GM04504 (cell line): Measurements from ENCODE around the gene AGXT.

Source experiments
- DNase-seq: peaks from one replicate; pipeline ENCODE4 v3.0.0-alpha.2; 2012; ENCODE audit warnings: low read depth

AGXT gene

DNA sequence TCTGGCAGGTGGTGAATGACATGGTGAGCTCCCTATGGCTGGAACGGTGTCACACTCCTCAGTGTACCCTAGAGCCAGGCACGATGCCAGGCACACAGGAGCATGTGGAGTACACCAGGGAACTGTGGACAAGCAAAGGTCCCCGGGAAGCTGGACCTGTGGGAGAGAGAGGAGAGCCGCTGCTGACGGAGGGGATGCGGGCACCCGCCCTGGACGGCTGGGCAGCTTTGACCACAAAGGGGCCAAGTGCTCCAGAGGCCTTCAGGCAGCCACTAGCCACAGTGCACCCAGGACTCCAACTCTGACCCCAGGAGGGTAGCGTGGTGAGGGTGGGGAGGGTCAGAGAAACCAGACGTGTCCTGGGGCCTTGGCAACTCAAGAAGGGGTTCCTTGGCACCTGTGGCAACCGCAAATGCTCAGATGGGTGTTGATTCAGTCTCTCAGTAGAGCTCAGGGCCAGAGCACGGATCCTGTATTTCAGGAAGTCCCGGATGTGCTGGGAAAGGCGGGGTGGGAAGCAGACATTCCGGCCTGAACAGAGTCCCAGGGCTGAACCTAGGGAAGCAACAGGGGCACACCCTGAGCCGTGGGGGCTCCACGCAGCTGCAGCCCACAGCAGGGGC, 29.6 kb downstream of the AGXT start:
- no peak for DNase-seq

DNA sequence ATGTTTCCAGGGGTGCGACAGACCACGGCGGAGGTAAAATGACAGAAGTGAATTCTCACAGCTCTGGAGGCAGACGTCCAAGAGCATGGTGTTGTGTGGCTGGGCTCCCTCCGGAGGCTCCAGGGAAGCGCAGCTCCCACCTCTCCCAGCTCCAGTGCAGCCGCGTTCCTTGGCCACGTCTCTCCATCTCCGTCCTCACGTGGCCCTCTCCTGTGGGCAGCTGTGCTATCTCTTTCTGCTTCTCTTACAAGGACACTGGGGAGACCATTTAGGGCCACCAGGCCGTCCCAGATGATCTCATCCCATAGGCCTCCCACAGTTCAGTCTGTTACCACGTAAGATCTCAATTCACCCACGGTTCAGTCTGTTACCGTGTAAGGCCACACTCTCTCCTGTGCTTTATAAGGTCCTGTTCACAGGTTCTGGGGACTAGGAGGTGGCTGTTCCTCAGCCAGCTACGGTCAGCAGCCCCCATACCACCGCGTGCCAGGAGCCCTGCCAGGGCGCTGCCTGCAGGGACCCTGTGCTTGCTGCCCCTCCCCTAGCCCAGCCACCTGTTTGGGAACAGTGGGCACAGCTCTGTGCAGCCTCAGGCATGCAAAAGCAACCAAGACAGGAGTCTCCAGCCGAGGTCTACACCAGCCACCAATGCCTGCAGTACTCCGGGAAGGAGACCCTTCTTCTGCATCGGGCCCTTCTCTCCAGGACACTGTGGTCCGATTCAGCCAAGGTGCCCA, 30.3 kb downstream of the AGXT start:
- DNase-seq, result no peak

DNA sequence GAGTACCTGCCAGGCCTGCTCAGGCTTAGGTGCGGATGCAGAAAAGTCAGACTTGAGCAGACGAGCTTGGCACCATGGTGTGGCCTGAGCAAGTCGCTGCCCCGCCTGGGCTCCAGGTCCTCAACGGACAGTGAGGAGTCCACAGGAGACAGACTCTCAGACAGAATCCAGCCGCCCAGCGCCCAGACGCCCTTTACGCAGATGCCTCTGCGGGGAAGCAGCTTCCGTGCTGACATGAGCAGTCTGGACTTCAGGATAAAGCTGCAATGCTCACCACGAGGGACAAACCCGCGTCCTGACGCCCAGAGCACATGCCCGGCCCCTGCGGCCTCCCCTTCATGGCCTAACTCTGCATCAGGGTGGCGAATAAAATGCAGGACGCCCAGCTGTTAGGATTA, 30.8 kb downstream of the AGXT start:
- no peak for DNase-seq

DNA sequence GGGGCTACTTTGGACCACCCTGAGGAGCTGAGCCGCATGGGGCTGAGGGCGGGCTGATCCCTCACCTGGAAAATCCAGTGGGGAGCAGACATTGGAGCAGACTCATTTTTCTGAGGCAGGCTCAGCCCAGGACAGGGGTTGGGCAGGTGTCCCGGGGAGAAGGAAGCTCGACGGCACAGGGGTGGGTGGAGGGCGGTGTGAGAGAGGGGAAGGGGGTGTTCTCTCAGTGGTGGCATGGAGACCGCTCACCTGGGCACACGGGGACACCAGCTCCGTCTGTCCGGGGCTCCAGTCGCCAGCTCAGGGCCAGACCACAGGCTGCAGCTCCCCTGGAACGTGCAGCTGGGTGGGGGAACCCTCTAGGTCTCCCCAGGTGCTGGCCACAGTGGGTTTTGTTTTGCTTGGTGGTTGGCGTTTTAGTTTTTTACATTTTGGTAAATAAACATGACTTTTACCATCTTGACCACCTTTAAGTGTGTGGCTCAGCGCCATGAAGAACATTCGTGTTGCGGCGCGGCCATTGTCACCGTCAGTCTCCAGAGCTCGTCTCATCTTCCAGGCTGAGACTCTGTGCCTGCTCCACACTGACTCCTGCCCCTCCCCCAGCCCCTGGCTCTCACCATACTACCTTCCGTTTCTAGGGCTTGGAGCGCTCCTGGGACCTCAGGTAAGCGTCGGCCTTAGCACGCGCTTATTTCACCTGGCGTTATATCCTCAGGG, 31.7 kb downstream of the AGXT start:
- no peak for DNase-seq

DNA sequence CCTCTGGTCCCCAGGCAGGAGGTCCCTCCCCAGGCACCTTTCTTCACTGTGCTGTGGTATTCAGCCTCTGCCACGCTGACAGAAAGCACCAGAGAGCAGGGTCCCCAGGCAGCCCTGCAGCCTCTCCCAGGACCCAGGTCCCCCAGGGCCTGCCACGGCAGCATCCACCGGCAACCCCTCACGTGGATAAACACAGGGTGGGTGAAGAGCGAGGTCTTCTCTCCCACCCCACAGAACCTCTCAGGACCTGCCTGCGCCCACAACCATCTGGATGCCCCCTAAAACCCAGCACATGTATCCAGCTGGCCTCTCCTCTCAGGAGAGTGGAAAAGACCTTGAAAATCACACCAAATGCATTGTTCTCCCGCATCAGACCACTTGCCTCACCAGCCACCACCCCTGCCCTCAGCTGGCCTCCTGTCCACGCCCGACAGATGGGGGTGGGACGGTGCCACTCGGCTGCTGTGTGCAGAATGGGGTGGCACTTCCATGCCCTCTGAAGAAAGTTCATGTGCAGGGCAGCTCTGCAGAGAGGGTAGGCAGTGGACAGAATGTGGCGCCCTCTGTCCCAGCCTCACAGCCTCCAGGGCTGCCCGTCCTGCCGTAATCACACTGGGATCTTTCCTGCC, 33.5 kb downstream of the AGXT start:
- no peak for DNase-seq

DNA sequence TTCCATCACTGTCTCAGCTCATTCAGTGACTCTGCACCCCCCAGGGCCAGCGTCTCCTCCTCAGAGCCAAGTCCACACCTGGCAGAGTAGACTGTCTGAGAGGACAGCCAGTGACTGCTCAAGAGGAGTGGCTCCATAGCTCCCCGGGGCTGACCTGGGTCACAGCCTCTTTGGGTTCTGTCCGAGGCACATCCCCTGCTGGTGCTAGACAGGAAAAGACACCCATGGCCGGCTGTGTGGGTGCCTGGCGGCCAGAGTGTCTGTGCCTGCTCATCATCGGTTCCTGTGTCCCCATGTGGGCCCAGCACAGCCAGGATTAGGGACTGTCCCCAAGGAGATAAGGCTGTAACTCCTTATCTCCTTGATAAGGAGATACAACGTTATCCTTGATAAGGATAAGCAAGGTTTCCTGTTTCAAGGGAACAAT, 34.0 kb downstream of the AGXT start:
- no peak for DNase-seq

DNA sequence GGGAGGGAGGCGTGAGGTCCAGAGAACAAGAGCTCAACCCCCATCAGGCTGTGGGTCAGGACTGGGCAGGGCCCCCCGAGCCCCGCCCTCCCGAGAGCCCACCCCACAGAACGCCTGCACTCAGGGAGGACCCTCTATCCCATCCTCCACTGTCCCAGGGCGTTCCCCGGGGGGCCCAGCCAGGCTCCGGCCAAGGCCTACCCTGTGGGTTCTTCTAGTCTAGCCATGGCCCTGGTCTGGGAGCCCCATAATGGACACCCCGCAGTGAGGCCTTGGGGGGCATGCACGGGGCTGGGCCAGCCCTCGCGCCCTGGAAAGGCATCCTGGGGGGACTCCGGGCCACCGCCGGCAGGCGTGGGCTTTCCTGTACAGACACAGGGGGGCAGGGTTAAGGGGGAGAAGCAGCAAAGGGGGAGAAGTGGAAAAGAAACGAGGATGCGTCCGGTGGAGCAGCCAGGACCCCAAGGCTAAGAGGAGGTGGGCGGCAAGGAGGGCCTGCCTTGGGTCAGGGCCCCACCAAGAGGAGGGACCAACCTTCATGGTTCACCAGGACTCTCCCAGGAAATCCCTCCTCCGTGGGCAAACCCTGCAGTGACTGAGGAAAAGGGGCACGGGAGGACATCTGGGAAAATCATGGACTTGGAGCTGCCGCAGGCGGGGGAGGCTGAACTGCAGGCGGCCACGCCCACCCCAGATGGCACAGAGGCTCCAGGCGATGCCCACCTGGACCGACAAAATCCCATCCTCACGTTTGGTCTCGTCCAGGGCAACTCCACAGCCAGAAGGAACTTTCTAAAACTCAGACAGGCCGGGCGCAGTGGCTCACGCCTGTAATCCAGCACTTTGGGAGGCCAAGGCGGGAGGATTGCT, 34.8 kb downstream of the AGXT start:
- no peak for DNase-seq

DNA sequence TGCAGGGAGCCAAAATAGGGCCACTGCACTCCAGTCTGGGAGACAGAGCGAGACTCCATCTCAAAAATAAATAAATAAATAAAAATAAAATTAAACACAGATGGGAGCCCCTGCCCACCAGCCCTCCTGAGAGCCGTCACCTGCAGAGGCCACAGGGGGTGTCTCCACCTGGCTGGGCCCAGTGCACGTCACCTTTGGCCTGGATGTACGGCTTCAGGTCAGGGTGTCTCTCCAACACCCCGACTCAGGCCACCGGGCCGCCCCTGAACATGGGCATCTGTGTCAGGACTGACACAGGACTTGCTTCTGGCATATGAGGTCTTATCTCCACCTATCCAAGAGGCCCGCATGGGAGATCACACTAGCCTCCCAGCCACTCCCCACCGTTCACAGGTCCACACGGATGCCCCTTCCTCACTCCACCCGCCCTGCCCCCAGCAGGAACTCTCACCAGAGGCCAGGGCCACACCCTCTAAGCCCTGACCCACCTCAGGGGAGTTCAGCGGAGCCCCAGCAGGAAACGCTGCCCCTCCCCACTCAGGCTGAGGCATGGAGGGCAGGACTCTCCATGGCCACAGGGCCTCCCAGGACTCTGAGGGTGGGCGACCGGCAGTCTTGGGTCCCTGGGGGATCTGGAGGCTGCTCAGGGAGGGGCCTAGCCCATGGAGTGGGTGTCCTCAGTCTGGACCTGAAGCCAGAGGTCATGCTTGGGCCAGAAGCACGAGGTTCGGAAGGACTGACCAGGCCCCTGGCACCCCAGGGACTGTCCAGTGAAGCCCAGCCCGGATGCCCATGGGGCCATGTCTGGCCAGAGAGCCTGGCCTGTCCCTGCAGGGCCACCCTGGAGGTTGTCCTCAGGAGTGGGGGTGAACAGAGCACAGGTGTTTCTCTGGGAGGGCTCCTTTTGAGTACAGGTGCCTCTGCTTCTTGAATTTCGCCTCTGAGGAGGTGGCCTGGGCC, 35.9 kb downstream of the AGXT start:
- no peak for DNase-seq

DNA sequence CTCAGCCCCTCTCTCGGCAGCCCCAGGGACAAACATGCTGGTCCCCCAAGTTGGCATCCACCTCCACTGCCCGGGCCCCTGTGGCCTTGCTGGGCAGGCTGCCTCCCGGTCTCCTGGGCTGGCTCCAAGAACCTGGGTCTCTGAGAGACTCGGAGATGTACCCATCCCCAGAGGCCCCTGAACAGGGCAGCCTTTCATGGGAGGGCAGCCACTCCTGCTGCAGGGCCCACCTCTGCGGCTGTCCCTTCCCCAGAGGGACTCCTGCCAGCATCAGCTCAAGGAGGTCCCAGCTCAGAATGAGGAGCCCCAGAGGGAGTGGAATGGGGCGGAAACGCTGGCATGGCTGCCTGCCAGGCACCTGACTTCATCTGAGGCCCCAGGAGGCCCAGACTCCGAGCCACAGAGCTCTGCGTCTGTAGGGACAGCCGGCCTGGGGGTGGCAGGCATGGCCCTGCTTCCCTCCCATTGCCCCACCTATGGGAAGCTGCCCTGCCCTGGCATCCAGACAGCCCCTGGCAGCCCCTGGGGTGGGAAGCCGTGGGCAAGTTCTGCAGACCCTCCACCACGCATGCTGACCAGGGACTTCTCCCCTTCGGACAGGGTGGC, 36.7 kb downstream of the AGXT start:
- DNase-seq, result no peak

DNA sequence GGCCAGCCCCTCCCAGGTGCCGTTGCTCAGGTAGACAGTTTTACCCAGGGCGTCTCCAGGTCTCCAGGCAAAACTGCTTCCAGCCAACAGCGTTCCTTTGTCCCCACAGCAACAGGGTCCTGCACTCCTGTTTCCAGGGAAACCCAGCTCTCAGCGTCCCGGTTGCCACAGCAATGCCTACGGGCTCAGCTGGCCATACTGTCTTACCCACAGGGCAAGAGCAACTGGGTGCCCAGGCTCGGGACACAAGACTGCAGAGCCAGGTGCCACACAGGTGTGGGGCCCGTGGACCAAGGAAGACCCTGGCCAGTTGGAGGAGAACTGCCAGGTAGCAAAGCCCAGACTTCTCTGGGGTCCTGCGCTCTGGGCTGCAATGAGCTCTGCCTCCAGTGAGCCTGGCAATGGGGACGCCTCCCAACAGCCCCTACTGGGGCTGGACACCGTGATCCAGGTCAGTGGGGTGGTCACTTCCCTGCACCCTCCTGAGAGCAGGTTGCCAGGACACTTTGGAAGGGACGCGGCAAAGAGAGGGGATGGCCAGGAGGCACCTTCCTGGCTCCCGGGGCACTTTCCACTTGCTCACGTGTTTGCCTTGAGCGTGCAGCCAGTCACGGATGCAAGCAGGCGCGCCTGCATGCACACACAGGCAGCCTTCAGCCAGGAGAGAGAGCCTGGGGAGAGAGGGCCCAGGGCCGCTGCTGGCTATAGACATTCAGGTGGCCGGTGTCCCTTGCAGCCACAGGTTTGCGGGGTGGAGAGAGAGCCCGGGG, 37.7 kb downstream of the AGXT start, which contains the start of gene CROCC2:
Gene CROCC2 (plus strand): TSS at position 196 of the 770 bp plus-strand sequence. CDS start 178 bp downstream, at position 374.
- no peak for DNase-seq

DNA sequence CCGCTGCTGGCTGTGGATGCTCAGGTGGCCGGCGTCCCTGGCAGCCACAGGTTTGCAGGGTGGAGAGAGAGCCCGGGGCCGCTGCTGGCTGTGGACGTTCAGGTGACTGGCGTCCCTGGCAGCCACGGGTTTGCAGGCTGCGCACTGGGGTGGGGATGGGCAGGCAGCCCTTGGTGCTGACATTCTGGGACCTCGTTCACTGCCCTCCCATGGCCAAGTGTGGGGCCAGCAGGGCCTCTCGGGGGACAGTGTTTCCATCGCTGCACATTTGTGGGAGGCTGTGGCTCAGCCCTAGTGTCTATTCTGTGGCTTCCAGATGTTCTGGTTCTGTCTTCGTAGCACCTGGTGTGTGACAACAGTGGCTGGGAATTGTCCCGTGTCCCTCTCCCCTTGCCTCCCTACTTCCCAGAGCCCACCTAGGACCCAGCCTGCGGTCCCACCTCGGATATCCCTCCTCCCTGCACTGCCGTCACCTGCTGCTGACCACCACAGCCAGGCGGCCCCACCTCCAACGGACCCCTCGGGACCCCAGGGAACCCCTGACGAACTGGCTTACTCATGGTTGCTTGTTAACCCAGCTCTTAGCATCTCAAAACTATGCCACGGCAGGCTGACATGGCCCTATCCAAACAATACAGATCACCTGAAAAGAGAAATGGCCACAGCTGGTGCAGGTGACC, 38.4 kb downstream of the AGXT start:
- DNase-seq, result no peak

DNA sequence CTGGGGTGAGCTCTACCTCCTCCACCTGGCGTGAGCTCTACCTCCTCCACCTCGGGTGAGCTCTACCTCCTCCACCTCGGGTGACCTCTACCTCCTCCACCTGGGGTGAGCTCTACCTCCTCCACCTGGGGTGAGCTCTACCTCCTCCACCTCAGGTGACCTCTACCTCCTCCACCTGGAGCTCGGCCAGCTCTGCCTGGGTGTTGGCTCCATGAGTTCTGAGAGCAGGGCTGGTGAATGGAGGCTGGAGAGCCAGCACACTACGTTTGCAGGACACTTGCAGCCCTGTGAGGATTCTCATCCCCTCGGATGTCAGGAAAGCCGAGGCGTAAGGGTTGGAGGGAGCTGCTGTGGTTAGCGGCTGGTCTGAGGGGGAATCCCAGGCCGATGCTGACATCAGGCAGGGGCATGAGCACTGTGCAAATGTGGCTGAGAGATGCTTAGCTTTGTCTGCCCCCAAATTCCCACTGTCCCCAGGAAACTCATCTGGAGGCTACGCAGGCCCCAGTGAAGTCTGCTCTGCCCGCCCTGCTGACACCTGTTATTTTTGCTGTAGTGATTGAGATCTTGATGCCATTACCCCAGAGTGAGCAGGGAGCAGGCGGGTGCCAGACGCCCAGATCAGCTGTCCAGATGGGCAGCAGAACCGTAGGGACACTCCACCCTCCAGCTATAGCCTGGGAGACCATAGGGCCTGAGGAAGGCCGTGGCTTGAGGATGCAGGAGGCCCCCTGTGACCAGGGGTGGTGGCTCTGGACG, 40.8 kb downstream of the AGXT start:
- no peak for DNase-seq

DNA sequence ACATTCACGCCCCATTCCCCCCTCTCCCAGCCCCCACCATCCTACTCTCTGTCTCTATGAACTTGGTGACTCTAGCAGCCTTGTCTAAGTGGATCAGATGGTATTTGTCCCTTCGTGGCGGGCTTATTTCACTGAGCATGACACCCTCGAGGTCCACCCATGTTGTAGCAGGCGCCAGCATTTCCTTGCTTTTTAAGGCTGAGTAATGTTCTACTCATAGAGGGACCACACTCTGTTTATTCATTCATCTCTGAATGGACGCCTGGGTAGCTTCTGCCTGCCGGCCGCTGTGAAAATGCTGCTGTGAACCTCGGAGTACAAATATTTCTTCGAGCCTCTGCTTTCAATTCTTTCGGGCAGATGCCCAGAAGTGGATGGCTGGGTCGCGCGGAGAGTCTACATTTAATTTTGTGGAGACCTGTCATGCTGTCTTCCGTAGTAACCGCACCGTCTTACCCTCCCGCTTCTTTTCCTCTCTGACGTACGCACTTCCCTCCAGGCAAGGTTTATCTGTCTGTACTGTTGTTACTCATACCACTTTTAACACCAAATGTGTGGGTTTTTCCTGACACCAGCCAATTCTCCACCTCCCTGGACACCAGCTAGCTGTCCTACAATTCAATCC, 43.1 kb downstream of the AGXT start:
- no peak for DNase-seq

DNA sequence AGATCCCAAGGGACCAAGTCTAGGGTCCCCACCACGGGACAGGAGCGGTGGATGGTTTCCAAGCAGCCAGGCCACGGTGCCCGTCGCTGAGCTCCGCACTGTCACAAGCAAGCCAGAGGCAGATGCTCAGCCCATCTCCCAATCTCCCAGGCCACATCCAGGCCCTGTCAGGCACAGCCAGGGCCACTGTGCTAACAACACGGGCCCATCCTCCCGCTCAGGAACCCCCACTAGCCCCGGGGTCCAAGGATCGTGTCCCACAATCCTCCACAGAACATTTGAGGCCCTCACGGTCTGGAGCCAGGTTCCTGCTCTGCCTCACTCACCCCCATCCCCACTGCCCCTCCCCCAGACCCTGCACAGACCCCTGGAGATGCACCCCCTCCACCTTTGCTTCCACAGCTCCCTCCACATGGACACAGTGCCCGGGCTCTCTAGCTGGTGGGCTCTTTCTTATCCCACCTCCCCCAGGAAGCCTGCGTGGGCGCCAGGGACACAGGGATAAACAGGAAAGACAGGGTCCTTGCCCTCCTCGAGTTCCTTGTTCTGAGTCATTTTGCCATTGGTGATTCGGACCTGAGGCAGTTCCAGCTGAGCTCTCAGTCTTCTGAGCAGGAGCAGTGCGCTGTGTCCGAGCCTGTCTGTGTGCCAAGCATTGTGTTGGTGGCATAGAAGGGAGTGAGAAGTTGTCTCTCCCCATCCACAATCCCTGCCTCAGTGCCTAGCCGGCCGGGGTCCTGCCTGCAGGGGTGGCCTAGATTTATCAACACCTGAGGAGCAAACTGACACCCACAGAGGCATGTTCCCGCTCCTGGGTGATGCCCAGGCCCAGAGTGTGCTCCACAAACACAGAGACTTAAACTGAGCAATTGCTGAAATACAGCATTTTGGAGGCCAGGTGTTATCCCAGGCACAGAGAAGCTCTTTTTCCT, 44.5 kb downstream of the AGXT start:
- no peak for DNase-seq

DNA sequence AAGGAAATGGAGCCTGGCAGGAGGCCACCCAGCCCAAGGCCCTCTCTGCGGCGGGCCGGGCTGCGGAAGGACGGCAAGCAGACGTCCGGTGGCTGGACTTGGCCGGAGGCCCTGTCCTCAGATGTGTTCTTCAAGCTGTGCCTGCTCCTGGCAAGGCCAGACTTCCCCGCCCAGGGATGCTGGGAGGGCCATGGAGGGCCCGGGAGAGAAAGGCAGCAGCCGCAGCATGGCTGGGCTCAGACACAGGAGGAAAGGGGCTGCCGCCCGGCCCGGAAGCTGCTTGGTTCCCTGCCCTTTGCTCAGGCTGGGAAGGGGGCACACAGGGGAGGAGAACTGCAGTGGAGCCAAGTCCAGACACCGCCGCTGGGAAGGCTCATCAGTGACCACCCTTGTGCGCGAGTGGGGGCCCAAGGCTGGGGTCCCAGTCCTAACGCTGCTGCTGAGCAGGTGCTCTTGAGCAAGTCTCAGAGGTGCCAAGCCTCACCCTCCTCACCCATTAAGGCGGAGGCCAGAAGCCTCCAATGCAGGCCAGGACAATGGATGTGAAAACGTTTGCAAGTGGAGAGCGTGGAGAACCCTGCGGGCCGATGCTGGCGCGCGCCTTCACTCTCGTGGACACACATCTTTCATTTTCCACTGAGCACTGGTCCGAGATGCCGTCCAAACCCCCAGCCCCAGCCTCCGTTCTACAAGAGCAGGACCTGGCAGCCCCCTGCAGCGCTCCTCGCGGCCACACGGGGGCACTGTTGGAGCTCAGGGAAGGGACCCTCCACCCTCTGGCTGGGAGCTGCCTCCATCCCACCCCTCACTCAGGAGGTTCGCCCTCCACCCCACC, 45.4 kb downstream of the AGXT start:
- DNase-seq, result peak; percentile 50
